GM21723 (cell line): ENCODE data around the gene CHRNE.
"Not testable (repeated sequence)": the region's sequence is repeated elsewhere in the genome, so short reads cannot be mapped to it uniquely, and the experiment has no call there.

Source experiments
- ATAC-seq: cut with Tn5 transposase; IDR thresholded peaks from one replicate; pipeline ENCODE4 v1.9.1; 2021; ENCODE audit warnings: mild to moderate bottlenecking, moderate library complexity; ENCODE audit not compliant: unreplicated experiment

CHRNE gene

GRCh38 chr17:4908301-4908700 lies 5.4 kb upstream of the CHRNE start:
- ATAC-seq, result no peak

- ATAC-seq, result not testable (repeated sequence)
Measured at GRCh38 chr17:4906642-4907041, 3.7 kb upstream of the CHRNE start.

- ATAC-seq, result no peak
Measured at GRCh38 chr17:4902540-4902939, 358 bp downstream of the CHRNE start.

GRCh38 chr17:4901648-4902344 lies 1.1 kb downstream of the CHRNE start:
- no peak for ATAC-seq

- no peak for ATAC-seq
Measured at GRCh38 chr17:4901108-4901647, 1.7 kb downstream of the CHRNE start.

GRCh38 chr17:4900231-4901107 lies 2.4 kb downstream of the CHRNE start:
- ATAC-seq, result no peak

- no peak for ATAC-seq
Measured at GRCh38 chr17:4899341-4900230, 3.3 kb downstream of the CHRNE start, which contains the start of gene C17orf107. TSS of gene C17orf107 (plus strand) at chr17:4899536. CDS start at chr17:4899763, 227 bp downstream.

- ATAC-seq, result no peak
Measured at GRCh38 chr17:4898927-4899326, 4.0 kb downstream of the CHRNE start.

- no peak for ATAC-seq
Measured at GRCh38 chr17:4898351-4898750, 4.5 kb downstream of the CHRNE start.

- ATAC-seq, result no peak
Measured at GRCh38 chr17:4897785-4898184, 5.1 kb downstream of the CHRNE start.

- ATAC-seq, result no peak
Measured at GRCh38 chr17:4897198-4897687, 5.7 kb downstream of the CHRNE start.

GRCh38 chr17:4896332-4897197 lies 6.3 kb downstream of the CHRNE start:
- no peak for ATAC-seq

- ATAC-seq, result no peak
Measured at GRCh38 chr17:4895657-4896331, 7.1 kb downstream of the CHRNE start.

- ATAC-seq, result no peak
Measured at GRCh38 chr17:4895121-4895520, 7.8 kb downstream of the CHRNE start.

GRCh38 chr17:4893721-4894560 lies 9.0 kb downstream of the CHRNE start:
- ATAC-seq, result no peak

- ATAC-seq, result no peak
Measured at GRCh38 chr17:4893272-4893671, 9.6 kb downstream of the CHRNE start.

GRCh38 chr17:4892499-4893221 lies 10.2 kb downstream of the CHRNE start:
- ATAC-seq, result no peak
